Neural cell (in vitro differentiated cells): ENCODE data around the gene ARHGEF7. TPM values are rescaled to one million over a fixed set of nuclear protein-coding genes. Genes with fewer than 3 reads are reported as not detected.

ENCODE experiments used
- H2AFZ ChIP-seq: fragments of 200-600, 300-800 bp; sonication (generic), shearing (Covaris generic); 2 replicates; pipeline ENCODE4 v1.6.0; 2014; ENCODE audit warnings: low read depth, mild to moderate bottlenecking, antibody characterized with exemption, low read length, moderate library complexity
- H3F3A ChIP-seq: fragments of 200-600 bp; shearing (Covaris generic); 2 replicates; pipeline ENCODE4 v1.6.1; 2016; ENCODE audit warnings: mild to moderate bottlenecking, moderate library complexity, mixed read lengths, antibody characterized with exemption, low read length; ENCODE audit not compliant: insufficient read depth, poor library complexity, severe bottlenecking
- H3K27ac ChIP-seq: fragments of 200-600, 300-800 bp; sonication (generic), shearing (Covaris generic); 2 replicates; pipeline ENCODE4 v1.5.1; 2014; ENCODE audit warnings: mild to moderate bottlenecking, low read length, moderate library complexity
- H3K27me3 ChIP-seq: fragments of 300-800, 200-600 bp; sonication (generic), shearing (Covaris generic); 2 replicates; pipeline ENCODE4 v1.6.0; 2014; ENCODE audit warnings: mild to moderate bottlenecking, low read depth, low read length, moderate library complexity; ENCODE audit not compliant: insufficient read depth
- H3K36me3 ChIP-seq: fragments of 300-800, 200-600 bp; sonication (generic), shearing (Covaris generic); 2 replicates; pipeline ENCODE4 v1.5.1; 2014; ENCODE audit warnings: mild to moderate bottlenecking, antibody characterized with exemption, low read length, moderate library complexity; ENCODE audit not compliant: insufficient read depth
- H3K4me2 ChIP-seq: fragments of 300-800, 200-600 bp; sonication (generic), shearing (Covaris generic); 2 replicates; pipeline ENCODE4 v1.6.0; 2014; ENCODE audit warnings: mild to moderate bottlenecking, low read length
- H3K4me3 ChIP-seq: fragments of 300-800, 200-600 bp; sonication (generic), shearing (Covaris generic); 2 replicates; pipeline ENCODE4 v1.5.1; 2014; ENCODE audit warnings: mild to moderate bottlenecking, low read length, moderate library complexity
- H3K79me2 ChIP-seq: fragments of 200-600 bp; shearing (Covaris generic); replicated peaks from 2 replicates; pipeline ENCODE4 v1.6.0; 2014; ENCODE audit warnings: mild to moderate bottlenecking, low read length, moderate library complexity; ENCODE audit not compliant: insufficient read depth
- H3K9ac ChIP-seq: fragments of 300-800, 200-600 bp; sonication (generic), shearing (Covaris generic); 2 replicates; pipeline ENCODE4 v1.6.1; 2016; ENCODE audit warnings: mild to moderate bottlenecking, low read length, mixed read lengths
- H3K9me2 ChIP-seq: fragments of 200-600 bp; shearing (Covaris generic); 2 replicates; pipeline ENCODE4 v1.6.1; 2016; ENCODE audit warnings: mild to moderate bottlenecking, low read length, mixed read lengths; ENCODE audit not compliant: insufficient read depth
- H3K9me3 ChIP-seq: fragments of 200-600, 300-800 bp; sonication (generic), shearing (Covaris generic); 2 replicates; pipeline ENCODE4 v1.6.1; 2016; ENCODE audit warnings: mild to moderate bottlenecking, mixed run types, low read length, moderate library complexity, mixed read lengths
- H4K20me1 ChIP-seq: fragments of 200-600 bp; shearing (Covaris generic); 2 replicates; pipeline ENCODE4 v1.6.1; 2016; ENCODE audit warnings: mild to moderate bottlenecking, mixed run types; ENCODE audit not compliant: insufficient read depth
- EP300 ChIP-seq: fragments of 450-650 bp; conservative IDR thresholded peaks from 2 replicates; pipeline ENCODE4 v1.6.1; 2014; ENCODE audit warnings: antibody characterized with exemption, mild to moderate bottlenecking, moderate library complexity; ENCODE audit not compliant: poor library complexity, severe bottlenecking
- EZH2 ChIP-seq: fragments of 200-600, 300-800 bp; shearing (Covaris generic), sonication (generic); IDR thresholded peaks from 2 replicates; pipeline ENCODE4 v1.6.1; 2014; ENCODE audit warnings: antibody characterized with exemption, low read length, borderline replicate concordance, mild to moderate bottlenecking; ENCODE audit not compliant: insufficient read depth, poor library complexity, severe bottlenecking
- MXI1 ChIP-seq: fragments of 450-650 bp; conservative IDR thresholded peaks from 2 replicates; pipeline ENCODE4 v1.6.1; 2014; ENCODE audit warnings: antibody characterized with exemption, mild to moderate bottlenecking; ENCODE audit not compliant: poor library complexity, severe bottlenecking
- POLR2AphosphoS5 ChIP-seq: IDR thresholded peaks from 2 replicates; pipeline ENCODE4 v1.6.1; 2012
- RAD21 ChIP-seq: fragments of 450-650 bp; conservative IDR thresholded peaks from 2 replicates; pipeline ENCODE4 v1.6.1; 2014; ENCODE audit warnings: antibody characterized with exemption, mild to moderate bottlenecking, moderate library complexity
- REST ChIP-seq: IDR thresholded peaks from 2 replicates; pipeline ENCODE4 v1.6.1; 2012; ENCODE audit warnings: borderline replicate concordance
- SMC3 ChIP-seq: fragments of 450-650 bp; conservative IDR thresholded peaks from 2 replicates; pipeline ENCODE4 v1.6.1; 2014; ENCODE audit warnings: antibody characterized with exemption, mild to moderate bottlenecking, moderate library complexity; ENCODE audit not compliant: poor library complexity
- TAF1 ChIP-seq: IDR thresholded peaks from 2 replicates; pipeline ENCODE4 v1.6.1; 2012; ENCODE audit warnings: low read depth
- polyA plus RNA-seq: library from polyadenylated mRNA; depleted of rRNA; stranded (reverse); fragments of >200 nt; gene quantifications from 2 replicates; pipeline ENCODE4 v1.2.3, GENCODE V29; 2014
- TF ChIP-seq, protein P1 (sequence below): fragments of 450-650 bp; IDR thresholded peaks from 2 replicates; pipeline ENCODE4 v1.5.1; 2014; ENCODE audit warnings: antibody characterized with exemption, mild to moderate bottlenecking, moderate library complexity; ENCODE audit not compliant: poor library complexity, severe bottlenecking

ARHGEF7 gene
- polyA plus RNA-seq, 1 donor from 2014 or later = 155 TPM

DNA sequence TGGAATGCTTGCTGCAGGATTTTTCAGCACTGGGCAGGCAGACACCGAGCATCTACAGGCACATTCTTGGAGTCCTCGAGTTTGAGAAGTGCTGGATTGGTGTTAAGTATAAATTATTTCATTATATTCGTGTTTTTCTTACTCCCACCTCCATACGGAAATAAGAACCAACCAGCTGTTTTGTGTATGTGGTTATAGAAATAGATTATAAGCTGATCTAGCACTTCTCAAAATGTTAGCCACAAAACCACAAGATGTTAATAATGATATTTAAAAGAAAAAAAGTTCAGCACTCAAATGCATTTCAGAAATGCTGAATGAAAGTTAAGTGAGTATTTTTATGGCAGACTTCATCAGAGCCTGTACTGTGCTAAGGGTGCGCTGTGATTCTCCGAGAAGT lies 181.3 kb downstream of the ARHGEF7 start:
- no peak for TF ChIP-seq SMC3
- no peak for TF ChIP-seq MXI1
- TF ChIP-seq, protein P1, sequence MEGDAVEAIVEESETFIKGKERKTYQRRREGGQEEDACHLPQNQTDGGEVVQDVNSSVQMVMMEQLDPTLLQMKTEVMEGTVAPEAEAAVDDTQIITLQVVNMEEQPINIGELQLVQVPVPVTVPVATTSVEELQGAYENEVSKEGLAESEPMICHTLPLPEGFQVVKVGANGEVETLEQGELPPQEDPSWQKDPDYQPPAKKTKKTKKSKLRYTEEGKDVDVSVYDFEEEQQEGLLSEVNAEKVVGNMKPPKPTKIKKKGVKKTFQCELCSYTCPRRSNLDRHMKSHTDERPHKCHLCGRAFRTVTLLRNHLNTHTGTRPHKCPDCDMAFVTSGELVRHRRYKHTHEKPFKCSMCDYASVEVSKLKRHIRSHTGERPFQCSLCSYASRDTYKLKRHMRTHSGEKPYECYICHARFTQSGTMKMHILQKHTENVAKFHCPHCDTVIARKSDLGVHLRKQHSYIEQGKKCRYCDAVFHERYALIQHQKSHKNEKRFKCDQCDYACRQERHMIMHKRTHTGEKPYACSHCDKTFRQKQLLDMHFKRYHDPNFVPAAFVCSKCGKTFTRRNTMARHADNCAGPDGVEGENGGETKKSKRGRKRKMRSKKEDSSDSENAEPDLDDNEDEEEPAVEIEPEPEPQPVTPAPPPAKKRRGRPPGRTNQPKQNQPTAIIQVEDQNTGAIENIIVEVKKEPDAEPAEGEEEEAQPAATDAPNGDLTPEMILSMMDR = no peak
- no peak for TF ChIP-seq POLR2AphosphoS5
- Histone ChIP-seq H3K36me3 (peaks cover 8% of the 10 kb centered on the region), H3K9ac (no peak overlapping the region), H3K27me3 (no peaks in the 10 kb centered on the region), H4K20me1 (no peaks in the 10 kb centered on the region), H3K4me2 (no peak overlapping the region), H3K9me2 (no peaks in the 10 kb centered on the region), H3K4me3 (no peak overlapping the region), H2AFZ (no peak overlapping the region), H3K9me3 (no peaks in the 10 kb centered on the region), H3K27ac (no peak overlapping the region), H3K79me2 (no peaks in the 10 kb centered on the region), H3F3A (no peaks in the 10 kb centered on the region)

GRCh38 chr13:111298214-111298975 lies 183.3 kb downstream of the ARHGEF7 start:
- H3K36me3 ChIP-seq = peaks cover 5% of the 10 kb centered on the region
- H3K79me2 ChIP-seq = no peaks in the 10 kb centered on the region
- no peaks in the 10 kb centered on the region for H4K20me1 ChIP-seq
- no peaks in the 10 kb centered on the region for H3K27me3 ChIP-seq
- no peaks in the 10 kb centered on the region for H3K9me3 ChIP-seq
- TF ChIP-seq REST (no peak), SMC3 (no peak), EP300 (no peak), MXI1 (no peak), RAD21 (no peak), EZH2 (no peak), POLR2AphosphoS5 (no peak), TAF1 (no peak)
- TF ChIP-seq, protein P1 = no peak
- no peak overlapping the region for H3K4me3 ChIP-seq
- H3K9me2 ChIP-seq = no peaks in the 10 kb centered on the region
- H3K9ac ChIP-seq = no peak overlapping the region
- H3K27ac ChIP-seq = no peak overlapping the region
- H3F3A ChIP-seq = no peaks in the 10 kb centered on the region
- H2AFZ ChIP-seq = no peak overlapping the region
- H3K4me2 ChIP-seq = no peak overlapping the region
